Peyer's patch (tissue), 4 donors: ENCODE measurements around the gene HJURP. TPM values are rescaled to one million over a fixed set of nuclear protein-coding genes. Genes with fewer than 3 reads are reported as not detected.

Source experiments
- DNase-seq, 3 donors: peaks; one replicate each; pipeline ENCODE4 v3.0.0-alpha.2; 2017 to 2019
- H3K27ac ChIP-seq, 4 donors: fragments of 200-600 bp; sonication (generic); one replicate each; pipeline ENCODE4 v1.5.1; 2016 to 2019
- H3K27me3 ChIP-seq, 2 donors: fragments of 200-600 bp; sonication (generic); one replicate each; pipeline ENCODE4 v1.5.1; 2019
- H3K36me3 ChIP-seq, 3 donors: fragments of 200-600 bp; sonication (generic); one replicate each; pipeline ENCODE4 v1.5.1; 2016 to 2019
- H3K4me1 ChIP-seq, 4 donors: fragments of 200-600 bp; sonication (generic); one replicate each; pipeline ENCODE4 v1.5.1; 2016 to 2019
- H3K4me3 ChIP-seq, 4 donors: fragments of 200-600 bp; sonication (generic); 1 replicate in 3 of 4; 2 replicates in 1 of 4; pipeline ENCODE4 v1.5.1; 2016 to 2019; ENCODE audit warnings: mild to moderate bottlenecking in 1 of 4
- H3K9me3 ChIP-seq, 4 donors: fragments of 200-600 bp; sonication (generic); one replicate each; pipeline ENCODE4 v1.5.1; 2016 to 2019; ENCODE audit warnings: mild to moderate bottlenecking in 1 of 4
- POLR2A ChIP-seq, 2 donors: fragments of 450-650 bp; IDR thresholded peaks; one replicate each; pipeline ENCODE4 v1.5.1; 2017; ENCODE audit warnings: antibody characterized with exemption in 2 of 2, mild to moderate bottlenecking in 2 of 2, moderate library complexity in 2 of 2
- total RNA-seq, 4 donors: library from RNA; depleted of rRNA; stranded (reverse); fragments of >200 nt; gene quantifications; one replicate each; pipeline ENCODE4 v1.1.0, GENCODE V29; 2016
- TF ChIP-seq, protein P1 (sequence below), 6 experiments: fragments of 450-650 bp in 4 of 6; fragments of 200-600 bp in 2 of 6; sonication (generic) in 1 of 6; IDR thresholded peaks; one replicate each; pipeline ENCODE4 v1.5.1; 2017 to 2019; ENCODE audit warnings: antibody characterized with exemption in 6 of 6, mild to moderate bottlenecking in 3 of 6, moderate library complexity in 1 of 6

Gene HJURP
- total RNA-seq, 4 donors from 2014 or later, result 2.1 to 10.7 (median 6.1) TPM

DNA sequence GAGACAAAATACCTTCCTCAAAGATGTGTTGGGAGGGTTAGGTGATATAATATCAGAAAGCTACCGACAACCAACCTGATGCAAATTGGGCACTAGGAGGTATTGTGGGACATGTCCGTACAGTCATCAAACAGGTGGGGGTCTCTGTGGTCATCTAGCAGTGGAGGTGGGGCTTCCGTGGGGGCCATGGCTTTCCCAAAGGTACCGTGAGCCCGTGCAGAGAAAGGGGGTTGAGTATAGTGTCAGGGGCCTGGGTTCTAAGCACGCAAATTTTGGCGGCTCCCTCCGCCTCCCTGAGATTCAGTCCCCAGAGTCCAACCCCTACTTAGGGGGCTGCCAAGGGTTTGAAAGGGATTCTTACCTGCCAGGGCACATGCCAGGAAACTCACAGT is 32.6 kb downstream of the HJURP start:
- H3K4me3 ChIP-seq, result no peak overlapping the region
- H3K9me3 ChIP-seq, result no peaks in the 10 kb centered on the region
- peak overlapping the region in 1 of 4 donors; percentile 19 for H3K27ac ChIP-seq
- no peak for DNase-seq
- no peaks in the 10 kb centered on the region for H3K4me1 ChIP-seq
- H3K27me3 ChIP-seq, result no peaks in the 10 kb centered on the region
- no peaks in the 10 kb centered on the region for H3K36me3 ChIP-seq
- TF ChIP-seq, protein P1, sequence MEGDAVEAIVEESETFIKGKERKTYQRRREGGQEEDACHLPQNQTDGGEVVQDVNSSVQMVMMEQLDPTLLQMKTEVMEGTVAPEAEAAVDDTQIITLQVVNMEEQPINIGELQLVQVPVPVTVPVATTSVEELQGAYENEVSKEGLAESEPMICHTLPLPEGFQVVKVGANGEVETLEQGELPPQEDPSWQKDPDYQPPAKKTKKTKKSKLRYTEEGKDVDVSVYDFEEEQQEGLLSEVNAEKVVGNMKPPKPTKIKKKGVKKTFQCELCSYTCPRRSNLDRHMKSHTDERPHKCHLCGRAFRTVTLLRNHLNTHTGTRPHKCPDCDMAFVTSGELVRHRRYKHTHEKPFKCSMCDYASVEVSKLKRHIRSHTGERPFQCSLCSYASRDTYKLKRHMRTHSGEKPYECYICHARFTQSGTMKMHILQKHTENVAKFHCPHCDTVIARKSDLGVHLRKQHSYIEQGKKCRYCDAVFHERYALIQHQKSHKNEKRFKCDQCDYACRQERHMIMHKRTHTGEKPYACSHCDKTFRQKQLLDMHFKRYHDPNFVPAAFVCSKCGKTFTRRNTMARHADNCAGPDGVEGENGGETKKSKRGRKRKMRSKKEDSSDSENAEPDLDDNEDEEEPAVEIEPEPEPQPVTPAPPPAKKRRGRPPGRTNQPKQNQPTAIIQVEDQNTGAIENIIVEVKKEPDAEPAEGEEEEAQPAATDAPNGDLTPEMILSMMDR (IDR thresholded peaks at IDR 0.05), result no peak
- TF ChIP-seq POLR2A (IDR thresholded peaks at IDR 0.05), result no peak

DNA sequence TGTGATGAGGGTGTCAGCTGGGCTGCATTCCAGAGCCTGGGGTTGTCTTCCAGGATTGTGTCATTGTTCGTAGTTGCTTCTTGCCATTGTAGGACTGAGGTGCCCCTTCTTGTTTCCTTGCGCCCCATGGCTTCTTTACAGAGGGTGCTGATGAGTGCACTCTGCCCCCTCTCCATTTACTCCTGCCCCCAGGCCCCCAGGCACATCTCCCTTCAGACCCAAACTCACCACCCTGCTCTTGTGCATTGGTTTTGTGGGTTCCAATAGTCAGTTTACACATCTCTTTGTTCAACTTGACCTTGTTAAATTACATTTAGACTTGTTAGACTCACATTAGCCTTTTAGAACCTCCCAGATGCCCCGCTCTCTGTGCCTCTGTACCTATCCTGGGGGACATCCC is 33.1 kb downstream of the HJURP start:
- Histone ChIP-seq H3K36me3 (no peaks in the 10 kb centered on the region), H3K27me3 (no peaks in the 10 kb centered on the region), H3K4me3 (no peak overlapping the region), H3K9me3 (no peaks in the 10 kb centered on the region), H3K27ac (no peak overlapping the region), H3K4me1 (no peaks in the 10 kb centered on the region)
- DNase-seq, result peak in 1 of 3 donors; percentile 37
- TF ChIP-seq, protein P1 (IDR thresholded peaks at IDR 0.05), result no peak
- no peak for TF ChIP-seq POLR2A (IDR thresholded peaks at IDR 0.05)

DNA sequence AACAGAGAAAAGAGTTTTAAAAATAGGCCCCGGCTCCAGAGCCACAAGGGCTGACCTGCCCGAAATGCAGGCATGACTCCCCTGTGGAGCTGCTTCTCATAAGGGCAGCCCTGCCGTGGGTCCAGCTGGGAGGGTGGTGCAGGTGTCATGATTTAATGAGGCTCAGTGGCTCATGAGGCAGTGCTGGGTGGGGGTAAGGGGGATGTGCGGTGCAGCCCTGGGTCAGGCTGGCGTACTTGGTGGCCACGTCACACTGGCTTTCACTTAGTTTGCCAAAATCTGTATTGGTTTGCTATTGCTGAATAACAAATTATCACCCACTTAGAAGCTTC is 33.6 kb downstream of the HJURP start:
- no peaks in the 10 kb centered on the region for H3K27me3 ChIP-seq
- H3K9me3 ChIP-seq, result no peaks in the 10 kb centered on the region
- TF ChIP-seq, protein P1 (IDR thresholded peaks at IDR 0.05), result no peak
- TF ChIP-seq POLR2A (IDR thresholded peaks at IDR 0.05), result no peak
- no peaks in the 10 kb centered on the region for H3K36me3 ChIP-seq
- DNase-seq, result peak in 1 of 3 donors; percentile 31
- no peak overlapping the region for H3K4me3 ChIP-seq
- no peaks in the 10 kb centered on the region for H3K4me1 ChIP-seq
- H3K27ac ChIP-seq, result no peak overlapping the region

DNA sequence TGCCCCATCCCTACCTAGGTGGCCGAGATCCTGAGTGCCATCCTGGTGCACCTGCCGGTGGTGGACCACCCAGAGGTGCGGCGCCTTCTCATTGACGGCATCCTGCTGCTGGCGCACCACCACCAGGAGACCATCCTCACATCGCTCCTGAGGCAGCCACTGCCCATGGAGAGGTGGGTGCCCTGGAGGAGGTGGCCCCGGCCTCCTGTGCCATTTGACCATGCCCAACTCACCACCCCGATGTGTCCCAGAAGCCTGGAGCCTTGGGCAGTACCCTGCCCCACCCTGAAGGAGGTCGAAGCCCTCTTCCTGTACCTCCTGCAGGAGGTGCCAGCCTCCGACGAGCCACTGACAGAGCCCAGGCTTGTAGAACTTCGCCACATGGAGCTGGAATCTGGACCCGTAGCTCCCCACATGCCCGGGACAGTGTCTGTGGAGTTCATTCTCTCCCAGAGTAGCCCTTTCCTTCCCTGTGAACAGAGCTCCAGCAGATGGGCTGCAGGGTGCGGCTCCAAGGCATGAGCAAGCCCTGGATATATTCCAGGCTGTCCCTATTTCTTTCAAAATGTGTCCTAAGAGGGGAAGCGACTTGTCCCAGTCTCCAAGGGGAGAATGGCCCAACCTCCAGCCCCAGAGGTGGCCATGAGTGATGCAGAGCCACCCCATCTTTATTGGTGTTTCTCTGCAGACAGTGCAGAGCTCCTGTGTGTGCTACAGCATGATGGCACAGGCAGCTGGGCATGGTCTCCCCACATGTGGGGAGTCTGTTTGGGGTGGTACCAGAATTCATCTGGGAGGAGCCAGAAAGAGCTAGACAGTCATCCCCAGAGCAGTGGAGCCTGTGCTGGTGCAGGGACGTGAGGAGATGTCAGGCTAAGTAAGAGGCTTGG is 34.2 kb downstream of the HJURP start:
- Histone ChIP-seq H3K9me3 (no peaks in the 10 kb centered on the region), H3K27me3 (no peaks in the 10 kb centered on the region), H3K27ac (no peak overlapping the region), H3K36me3 (no peaks in the 10 kb centered on the region), H3K4me3 (no peak overlapping the region), H3K4me1 (no peaks in the 10 kb centered on the region)
- TF ChIP-seq POLR2A (IDR thresholded peaks at IDR 0.05), result no peak
- TF ChIP-seq, protein P1 (IDR thresholded peaks at IDR 0.05), result no peak
- peak in 2 of 3 donors; percentile 29 to 30 for DNase-seq

DNA sequence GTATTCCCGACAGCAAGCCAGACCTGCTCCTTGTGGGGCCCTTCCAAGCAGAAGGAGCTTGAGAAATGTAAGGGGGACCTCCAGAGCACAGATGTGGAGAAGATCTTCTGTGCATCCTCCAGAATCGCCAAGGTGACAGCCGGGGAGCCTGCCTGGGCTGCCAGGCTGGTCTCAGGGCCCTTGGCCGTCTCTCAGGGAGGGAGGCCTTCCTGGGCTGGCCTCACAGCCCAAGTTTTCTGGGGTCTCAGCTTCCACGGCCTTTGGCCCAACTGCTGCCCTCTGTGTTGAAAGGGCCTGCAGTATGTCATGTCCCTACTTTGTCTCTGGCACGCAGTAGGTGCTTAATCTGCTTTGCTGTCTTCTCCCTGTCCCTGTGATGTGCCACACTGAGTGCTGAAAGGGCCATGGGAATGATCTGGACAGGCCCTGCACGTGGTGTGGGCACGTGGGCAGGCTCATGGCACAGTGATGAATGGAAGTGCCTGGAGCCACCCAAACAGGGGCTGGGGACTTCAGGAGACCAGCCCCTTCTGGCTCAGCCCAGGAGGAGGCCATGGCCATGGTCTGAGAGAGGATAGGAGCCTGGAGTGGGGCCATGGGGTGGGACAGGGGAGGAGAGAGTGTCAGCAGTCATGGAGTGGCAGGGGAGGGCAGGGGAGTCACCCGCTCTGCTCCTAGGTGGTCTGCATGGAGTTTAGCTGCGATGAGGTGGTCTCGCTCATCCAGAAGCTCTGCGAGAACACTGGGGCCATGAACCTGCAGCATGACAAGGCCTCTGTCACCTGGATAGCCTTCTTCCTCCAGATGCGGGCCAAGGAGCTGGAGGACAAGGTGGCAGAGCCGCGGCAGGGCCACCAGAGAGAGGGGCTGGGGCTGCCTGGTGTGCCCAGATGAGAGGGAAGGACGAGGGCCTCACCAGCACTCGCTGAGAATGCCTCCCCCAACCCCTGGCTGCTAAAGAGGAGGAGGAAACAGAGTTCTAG is 35.4 kb downstream of the HJURP start:
- no peaks in the 10 kb centered on the region for H3K36me3 ChIP-seq
- H3K9me3 ChIP-seq, result no peaks in the 10 kb centered on the region
- H3K4me1 ChIP-seq, result no peaks in the 10 kb centered on the region
- H3K27me3 ChIP-seq, result no peaks in the 10 kb centered on the region
- no peak overlapping the region for H3K27ac ChIP-seq
- TF ChIP-seq, protein P1 (IDR thresholded peaks at IDR 0.05), result no peak
- TF ChIP-seq POLR2A (IDR thresholded peaks at IDR 0.05), result no peak
- H3K4me3 ChIP-seq, result no peak overlapping the region
- peak in 2 of 3 donors; percentile 28 to 31 for DNase-seq
